ENCODE results near the gene STARD10.

- TF ChIP-seq POLR2A (IDR thresholded peaks at IDR 0.05; ENCODE audit: low read depth, low read length), result no peak
- TF ChIP-seq GATA2 (IDR thresholded peaks at IDR 0.05; ENCODE audit: insufficient read depth, insufficient read length, low read depth, low read length), result no peak
Observed at GRCh38 chr11:72766152-72766902, 27.5 kb downstream of the STARD10 start.
